SJCRH30 (cell line): ENCODE data around the gene ARID1B. TPM values are rescaled to one million over a fixed set of nuclear protein-coding genes. Genes with fewer than 3 reads are reported as not detected.
A peak's percentile ranks its signal among the peaks of the same experiment; 100 is the strongest.
"Not testable (repeated sequence)": the region's sequence is repeated elsewhere in the genome, so short reads cannot be mapped to it uniquely, and the experiment has no call there.

ENCODE experiments used
- DNase-seq, 2 experiments: peaks; one replicate each; pipeline ENCODE4 v3.0.0-alpha.2; 2015 to 2020
- H3K27ac ChIP-seq: fragments of 250-450 bp; sonication (Bioruptor Pico); 2 replicates; pipeline ENCODE4 v1.5.1; 2020; ENCODE audit warnings: mild to moderate bottlenecking, moderate library complexity
- H3K27me3 ChIP-seq: fragments of 250-450 bp; sonication (Bioruptor Pico); 2 replicates; pipeline ENCODE4 v1.5.1; 2020; ENCODE audit warnings: mild to moderate bottlenecking, moderate library complexity
- H3K36me3 ChIP-seq: fragments of 250-450 bp; sonication (Bioruptor Pico); 2 replicates; pipeline ENCODE4 v1.5.1; 2020; ENCODE audit warnings: mild to moderate bottlenecking, moderate library complexity
- H3K4me1 ChIP-seq: fragments of 250-450 bp; sonication (Bioruptor Pico); 2 replicates; pipeline ENCODE4 v1.5.1; 2020; ENCODE audit warnings: mild to moderate bottlenecking, moderate library complexity
- H3K4me3 ChIP-seq: fragments of 250-450 bp; sonication (Bioruptor Pico); 2 replicates; pipeline ENCODE4 v1.5.1; 2020; ENCODE audit warnings: mild to moderate bottlenecking, moderate library complexity
- H3K9me3 ChIP-seq: fragments of 250-450 bp; sonication (Bioruptor Pico); replicated peaks from 2 replicates; pipeline ENCODE4 v1.5.1; 2020; ENCODE audit warnings: mild to moderate bottlenecking, moderate library complexity
- total RNA-seq: library from RNA; depleted of rRNA; stranded (reverse); fragments of >200 nt; shearing (Covaris generic); gene quantifications from 2 replicates; pipeline ENCODE4 v1.2.3, GENCODE V29; 2014

The ARID1B gene
- total RNA-seq, 1 experiment from 2014 or later, result 28.5 TPM

GRCh38 chr6:156970595-156971112 lies 193.5 kb downstream of the ARID1B start:
- peak; percentile 32 to 63 for DNase-seq

GRCh38 chr6:156971153-156971885 lies 194.1 kb downstream of the ARID1B start:
- Histone ChIP-seq H3K36me3 (no peaks in the 10 kb centered on the region), H3K4me3 (no peak overlapping the region), H3K27ac (no peak overlapping the region), H3K9me3 (no peaks in the 10 kb centered on the region), H3K27me3 (no peaks in the 10 kb centered on the region), H3K4me1 (peaks cover 10% of the 10 kb centered on the region)
- DNase-seq, result no peak

More at GRCh38 chr6:156970595-156971112, 193.5 kb downstream of the ARID1B start:
- Histone ChIP-seq H3K9me3 (no peaks in the 10 kb centered on the region), H3K27me3 (no peaks in the 10 kb centered on the region), H3K27ac (no peak overlapping the region), H3K4me3 (no peak overlapping the region), H3K36me3 (no peaks in the 10 kb centered on the region), H3K4me1 (peaks cover 10% of the 10 kb centered on the region)

- Histone ChIP-seq H3K36me3 (no peaks in the 10 kb centered on the region), H3K27ac (no peak overlapping the region), H3K4me3 (no peak overlapping the region), H3K4me1 (peaks cover 10% of the 10 kb centered on the region), H3K27me3 (no peaks in the 10 kb centered on the region), H3K9me3 (no peaks in the 10 kb centered on the region)
- DNase-seq, result no peak
These were observed 195.0 kb downstream of the ARID1B start for GRCh38 chr6:156972145-156972544.

- no peaks in the 10 kb centered on the region for H3K36me3 ChIP-seq
- H3K9me3 ChIP-seq, result no peaks in the 10 kb centered on the region
- H3K27me3 ChIP-seq, result no peaks in the 10 kb centered on the region
- no peak for DNase-seq
- H3K4me1 ChIP-seq, result peaks cover 10% of the 10 kb centered on the region
- H3K27ac ChIP-seq, result no peak overlapping the region
- H3K4me3 ChIP-seq, result no peak overlapping the region
These were observed 197.7 kb downstream of the ARID1B start for GRCh38 chr6:156974830-156975261.

GRCh38 chr6:156975414-156975813 lies 198.2 kb downstream of the ARID1B start:
- Histone ChIP-seq H3K27ac (no peak overlapping the region), H3K36me3 (no peaks in the 10 kb centered on the region), H3K9me3 (no peaks in the 10 kb centered on the region), H3K4me1 (peaks cover 11% of the 10 kb centered on the region), H3K27me3 (no peaks in the 10 kb centered on the region), H3K4me3 (no peak overlapping the region)
- DNase-seq, result no peak

GRCh38 chr6:156976216-156977127 lies 199.3 kb downstream of the ARID1B start:
- H3K27ac ChIP-seq, result no peak overlapping the region

GRCh38 chr6:156977527-156978291 lies 200.5 kb downstream of the ARID1B start:
- H3K36me3 ChIP-seq, result no peaks in the 10 kb centered on the region
- H3K4me1 ChIP-seq, result peaks cover 8% of the 10 kb centered on the region; the same call in 1 of the 2 replicates
- no peak overlapping the region for H3K27ac ChIP-seq
- DNase-seq, result peak in 1 of 2 experiments; percentile 12
- no peaks in the 10 kb centered on the region for H3K27me3 ChIP-seq
- H3K9me3 ChIP-seq, result no peaks in the 10 kb centered on the region
- H3K4me3 ChIP-seq, result no peak overlapping the region

More at GRCh38 chr6:156976216-156977127, 199.3 kb downstream of the ARID1B start:
- no peaks in the 10 kb centered on the region for H3K27me3 ChIP-seq
- no peak for DNase-seq
- peaks cover 10% of the 10 kb centered on the region; the same call in 1 of the 2 replicates for H3K4me1 ChIP-seq
- no peaks in the 10 kb centered on the region for H3K9me3 ChIP-seq
- H3K4me3 ChIP-seq, result no peak overlapping the region
- H3K36me3 ChIP-seq, result no peaks in the 10 kb centered on the region

- Histone ChIP-seq H3K27me3 (no peaks in the 10 kb centered on the region), H3K36me3 (no peaks in the 10 kb centered on the region), H3K4me1 (peaks cover 8% of the 10 kb centered on the region; the same call in 1 of the 2 replicates), H3K9me3 (no peaks in the 10 kb centered on the region), H3K4me3 (no peak overlapping the region), H3K27ac (no peak overlapping the region)
- no peak for DNase-seq
These were observed 201.8 kb downstream of the ARID1B start for GRCh38 chr6:156978948-156979347.

- Histone ChIP-seq H3K4me3 (no peak overlapping the region), H3K27me3 (no peaks in the 10 kb centered on the region), H3K36me3 (no peaks in the 10 kb centered on the region), H3K9me3 (no peaks in the 10 kb centered on the region), H3K27ac (no peak overlapping the region), H3K4me1 (peaks cover 8% of the 10 kb centered on the region; the same call in 1 of the 2 replicates)
- DNase-seq, result peak; percentile 63 to 74
These were observed 203.3 kb downstream of the ARID1B start for GRCh38 chr6:156980515-156980914.

- no peaks in the 10 kb centered on the region for H3K36me3 ChIP-seq
- no peak overlapping the region for H3K4me3 ChIP-seq
- DNase-seq, result no peak
- H3K9me3 ChIP-seq, result no peaks in the 10 kb centered on the region
- peaks cover 8% of the 10 kb centered on the region; the same call in 1 of the 2 replicates for H3K4me1 ChIP-seq
- no peak overlapping the region for H3K27ac ChIP-seq
- H3K27me3 ChIP-seq, result no peaks in the 10 kb centered on the region
These were observed 203.8 kb downstream of the ARID1B start for GRCh38 chr6:156980948-156981347.

GRCh38 chr6:156982168-156982567 lies 205.0 kb downstream of the ARID1B start:
- Histone ChIP-seq H3K27me3 (no peaks in the 10 kb centered on the region), H3K9me3 (no peaks in the 10 kb centered on the region), H3K36me3 (no peaks in the 10 kb centered on the region), H3K4me3 (no peak overlapping the region), H3K4me1 (peaks cover 8% of the 10 kb centered on the region; the same call in 1 of the 2 replicates), H3K27ac (no peak overlapping the region)
- no peak for DNase-seq

GRCh38 chr6:156982864-156983263 lies 205.7 kb downstream of the ARID1B start:
- not testable (repeated sequence) for H3K4me1 ChIP-seq, H3K27ac ChIP-seq, H3K27me3 ChIP-seq, H3K9me3 ChIP-seq, DNase-seq, H3K36me3 ChIP-seq, H3K4me3 ChIP-seq

GRCh38 chr6:156984178-156984738 lies 207.1 kb downstream of the ARID1B start:
- no peaks in the 10 kb centered on the region for H3K9me3 ChIP-seq
- peaks cover 8% of the 10 kb centered on the region; the same call in 1 of the 2 replicates for H3K4me1 ChIP-seq
- H3K36me3 ChIP-seq, result no peaks in the 10 kb centered on the region
- H3K27ac ChIP-seq, result no peak overlapping the region
- no peak overlapping the region for H3K4me3 ChIP-seq
- DNase-seq, result no peak
- no peaks in the 10 kb centered on the region for H3K27me3 ChIP-seq

GRCh38 chr6:156985309-156985708 lies 208.1 kb downstream of the ARID1B start:
- Histone ChIP-seq H3K27ac (no peak overlapping the region), H3K27me3 (no peaks in the 10 kb centered on the region), H3K9me3 (no peaks in the 10 kb centered on the region), H3K4me1 (peaks cover 8% of the 10 kb centered on the region; the same call in 1 of the 2 replicates), H3K36me3 (no peaks in the 10 kb centered on the region), H3K4me3 (no peak overlapping the region)
- DNase-seq, result no peak
